Gastroesophageal sphincter (tissue), 3 donors: ENCODE measurements around the gene CFTR.

Experiments
- CTCF ChIP-seq, 4 experiments: fragments of 200-600 bp in 2 of 4; fragments of 450-650 bp in 2 of 4; sonication (generic) in 1 of 4; IDR thresholded peaks; one replicate each; pipeline ENCODE4 v1.5.1; 2017 to 2019; ENCODE audit warnings: antibody characterized with exemption in 4 of 4, mild to moderate bottlenecking in 2 of 4, moderate library complexity in 2 of 4
- EP300 ChIP-seq: sonication (generic); formaldehyde crosslinking; IDR thresholded peaks from one replicate; pipeline ENCODE4 v1.6.1; 2017; ENCODE audit warnings: antibody characterized with exemption, mild to moderate bottlenecking
- POLR2A ChIP-seq, 2 donors: fragments of 450-650 bp; IDR thresholded peaks; one replicate each; pipeline ENCODE4 v1.6.1; 2017; ENCODE audit warnings: antibody characterized with exemption in 2 of 2, mild to moderate bottlenecking in 2 of 2, moderate library complexity in 1 of 2
- POLR2AphosphoS5 ChIP-seq: sonication (generic); formaldehyde crosslinking; IDR thresholded peaks from one replicate; pipeline ENCODE4 v1.6.1; 2017; ENCODE audit warnings: antibody characterized with exemption

DNA sequence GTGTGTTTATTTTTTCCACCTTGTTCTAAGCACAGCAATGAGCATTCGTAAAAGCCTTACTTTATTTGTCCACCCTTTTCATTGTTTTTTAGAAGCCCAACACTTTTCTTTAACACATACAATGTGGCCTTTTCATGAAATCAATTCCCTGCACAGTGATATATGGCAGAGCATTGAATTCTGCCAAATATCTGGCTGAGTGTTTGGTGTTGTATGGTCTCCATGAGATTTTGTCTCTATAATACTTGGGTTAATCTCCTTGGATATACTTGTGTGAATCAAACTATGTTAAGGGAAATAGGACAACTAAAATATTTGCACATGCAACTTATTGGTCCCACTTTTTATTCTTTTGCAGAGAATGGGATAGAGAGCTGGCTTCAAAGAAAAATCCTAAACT, 28.9 kb downstream of the CFTR start:
- TF ChIP-seq CTCF (IDR thresholded peaks at IDR 0.05), result no peak
- no peak for TF ChIP-seq POLR2AphosphoS5
- TF ChIP-seq EP300, result no peak
- TF ChIP-seq POLR2A (IDR thresholded peaks at IDR 0.05), result no peak
